ENCODE data around the gene ATP9A. TPM values are rescaled to one million over a fixed set of nuclear protein-coding genes. Genes with fewer than 3 reads are reported as not detected.

ATP9A gene
- total RNA-seq, 1 donor from 2014 or later, result 35.8 TPM

DNA sequence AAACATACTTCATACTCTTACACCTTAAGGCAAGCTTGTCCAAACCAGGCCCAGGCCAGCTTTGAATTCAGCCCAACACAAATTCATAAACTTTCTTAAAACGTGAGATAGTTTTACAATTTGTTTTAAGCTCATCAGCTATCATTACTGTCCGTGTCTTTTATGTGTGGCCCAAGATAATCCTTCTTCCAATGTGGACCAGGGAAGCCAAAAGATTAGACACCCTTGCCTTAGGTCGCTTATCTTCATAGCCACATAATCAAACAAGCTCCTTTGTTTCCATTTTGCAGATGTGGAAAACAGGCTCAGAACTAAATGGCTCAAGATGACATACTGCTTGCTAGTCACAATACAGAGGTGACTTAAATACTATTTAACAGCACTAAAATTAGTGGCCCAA is 28.1 kb upstream of the ATP9A start:
- Histone ChIP-seq H3K27me3 (peaks cover 8% of the 10 kb centered on the region), H3K4me1 (peaks cover 16% of the 10 kb centered on the region), H3K27ac (no peak overlapping the region), H3K36me3 (no peaks in the 10 kb centered on the region), H3K9me3 (no peaks in the 10 kb centered on the region), H3K4me3 (no peak overlapping the region)
- intact Hi-C loops (cut with DNase I), result no loop called here
- DNase-seq (ENCODE audit: extremely low spot score in 2 of 2), result no peak
- TF ChIP-seq POLR2A (IDR thresholded peaks at IDR 0.05) (no peak), POLR2AphosphoS5 (IDR thresholded peaks at IDR 0.05; ENCODE audit: insufficient read depth in 1 of 2, low read depth in 1 of 2) (no peak)
- TF ChIP-seq, protein P1, sequence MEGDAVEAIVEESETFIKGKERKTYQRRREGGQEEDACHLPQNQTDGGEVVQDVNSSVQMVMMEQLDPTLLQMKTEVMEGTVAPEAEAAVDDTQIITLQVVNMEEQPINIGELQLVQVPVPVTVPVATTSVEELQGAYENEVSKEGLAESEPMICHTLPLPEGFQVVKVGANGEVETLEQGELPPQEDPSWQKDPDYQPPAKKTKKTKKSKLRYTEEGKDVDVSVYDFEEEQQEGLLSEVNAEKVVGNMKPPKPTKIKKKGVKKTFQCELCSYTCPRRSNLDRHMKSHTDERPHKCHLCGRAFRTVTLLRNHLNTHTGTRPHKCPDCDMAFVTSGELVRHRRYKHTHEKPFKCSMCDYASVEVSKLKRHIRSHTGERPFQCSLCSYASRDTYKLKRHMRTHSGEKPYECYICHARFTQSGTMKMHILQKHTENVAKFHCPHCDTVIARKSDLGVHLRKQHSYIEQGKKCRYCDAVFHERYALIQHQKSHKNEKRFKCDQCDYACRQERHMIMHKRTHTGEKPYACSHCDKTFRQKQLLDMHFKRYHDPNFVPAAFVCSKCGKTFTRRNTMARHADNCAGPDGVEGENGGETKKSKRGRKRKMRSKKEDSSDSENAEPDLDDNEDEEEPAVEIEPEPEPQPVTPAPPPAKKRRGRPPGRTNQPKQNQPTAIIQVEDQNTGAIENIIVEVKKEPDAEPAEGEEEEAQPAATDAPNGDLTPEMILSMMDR (IDR thresholded peaks at IDR 0.05), result no peak

DNA sequence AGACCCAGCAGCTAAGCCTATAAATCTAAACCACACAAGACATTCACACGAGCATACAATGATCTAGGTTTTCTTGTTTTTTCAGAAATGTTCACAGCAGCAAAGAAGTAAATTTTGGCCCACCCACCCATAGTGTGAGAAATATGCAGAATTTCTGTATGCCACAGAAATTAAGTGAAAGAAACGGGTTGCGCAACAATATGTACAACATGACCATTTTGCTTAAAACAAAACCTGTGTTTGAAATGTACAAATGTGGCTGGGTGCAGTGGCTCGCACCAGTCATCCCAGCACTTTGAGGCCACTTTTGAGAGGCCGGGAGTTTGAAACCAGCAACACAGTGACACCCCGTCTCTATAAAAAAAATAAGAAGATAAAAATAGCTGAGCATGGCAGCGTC is 24.8 kb upstream of the ATP9A start:
- TF ChIP-seq, protein P1 (IDR thresholded peaks at IDR 0.05), result no peak
- TF ChIP-seq POLR2AphosphoS5 (IDR thresholded peaks at IDR 0.05; ENCODE audit: insufficient read depth in 1 of 2, low read depth in 1 of 2) (no peak), POLR2A (IDR thresholded peaks at IDR 0.05) (no peak)
- no peak for DNase-seq (ENCODE audit: extremely low spot score in 2 of 2)
- H3K4me3 ChIP-seq, result no peak overlapping the region
- H3K9me3 ChIP-seq, result no peaks in the 10 kb centered on the region
- no peaks in the 10 kb centered on the region for H3K36me3 ChIP-seq
- no peaks in the 10 kb centered on the region for H3K4me1 ChIP-seq
- no peak overlapping the region for H3K27ac ChIP-seq
- H3K27me3 ChIP-seq, result no peaks in the 10 kb centered on the region
- intact Hi-C loops (cut with DNase I), result no loop called here

DNA sequence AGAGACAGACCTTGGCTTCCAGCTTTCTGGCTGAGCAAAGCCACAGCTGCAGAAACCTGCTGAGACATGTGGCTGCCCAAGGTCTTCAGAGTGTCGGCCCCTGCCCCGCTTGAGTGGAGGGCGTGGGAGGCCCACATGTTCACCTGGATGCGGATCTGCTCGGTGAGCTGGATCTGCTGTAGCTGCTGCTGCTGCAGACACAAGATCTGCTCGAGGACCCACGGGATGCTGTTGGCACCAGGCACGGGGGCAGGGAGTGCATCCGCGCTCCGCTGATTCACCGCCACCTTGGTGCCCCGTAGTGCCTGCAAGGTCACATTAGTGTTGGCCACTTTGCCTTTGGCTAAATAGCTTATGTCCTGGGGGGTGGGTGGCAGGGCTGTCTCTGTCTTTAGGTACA is 23.4 kb upstream of the ATP9A start:
- TF ChIP-seq POLR2AphosphoS5 (IDR thresholded peaks at IDR 0.05; ENCODE audit: insufficient read depth in 1 of 2, low read depth in 1 of 2) (no peak), POLR2A (IDR thresholded peaks at IDR 0.05) (no peak)
- TF ChIP-seq, protein P1 (IDR thresholded peaks at IDR 0.05), result no peak
- no peaks in the 10 kb centered on the region for H3K27me3 ChIP-seq
- no peaks in the 10 kb centered on the region for H3K9me3 ChIP-seq
- no peaks in the 10 kb centered on the region for H3K4me1 ChIP-seq
- no peaks in the 10 kb centered on the region for H3K36me3 ChIP-seq
- H3K4me3 ChIP-seq, result no peak overlapping the region
- no peak overlapping the region for H3K27ac ChIP-seq
- intact Hi-C loops (cut with DNase I), result no loop called here
- no peak for DNase-seq (ENCODE audit: extremely low spot score in 2 of 2)

DNA sequence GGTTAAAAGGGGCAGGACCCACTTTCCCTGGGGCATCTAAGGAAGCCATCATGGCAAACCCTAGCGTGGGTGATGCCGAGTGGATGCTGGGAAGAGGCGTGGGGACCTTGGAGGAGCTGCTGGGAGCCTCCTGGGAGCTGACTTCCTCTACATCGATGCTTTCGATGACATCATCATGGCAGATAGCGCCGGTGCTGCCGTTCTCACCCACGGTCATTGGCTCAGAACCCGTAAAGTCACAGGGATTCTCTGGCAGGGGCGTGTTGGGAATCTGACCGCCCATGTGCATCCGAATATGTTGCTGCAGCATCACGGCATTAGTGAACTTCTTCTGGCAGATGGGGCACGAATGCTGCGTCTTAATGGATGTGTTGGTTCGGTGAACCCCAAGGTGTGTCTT is 22.1 kb upstream of the ATP9A start:
- no peaks in the 10 kb centered on the region for H3K4me1 ChIP-seq
- TF ChIP-seq POLR2AphosphoS5 (IDR thresholded peaks at IDR 0.05; ENCODE audit: insufficient read depth in 1 of 2, low read depth in 1 of 2), result no peak
- TF ChIP-seq, protein P1 (IDR thresholded peaks at IDR 0.05), result no peak
- TF ChIP-seq POLR2A (IDR thresholded peaks at IDR 0.05), result no peak

DNA sequence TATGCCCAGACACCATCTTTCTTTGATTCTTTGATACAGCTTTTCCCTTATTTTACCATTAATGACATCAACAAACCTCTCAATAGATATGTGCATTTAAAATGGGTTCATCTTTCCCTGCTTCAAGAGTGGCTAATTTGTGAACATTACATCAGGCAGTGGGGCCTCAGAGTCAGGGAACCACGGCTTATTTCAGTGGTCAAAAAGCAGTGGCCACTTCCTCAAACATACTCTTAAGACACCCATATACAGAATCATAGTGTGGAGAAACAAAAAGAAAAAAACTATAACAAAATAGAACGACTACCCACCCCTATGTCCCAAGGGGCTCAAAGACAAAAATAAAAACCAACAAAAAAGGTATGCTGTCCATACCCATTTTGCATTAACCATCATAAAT is 21.2 kb upstream of the ATP9A start:
- no peak for DNase-seq (ENCODE audit: extremely low spot score in 2 of 2)
- no peaks in the 10 kb centered on the region for H3K27me3 ChIP-seq
- no peak overlapping the region for H3K27ac ChIP-seq
- no peaks in the 10 kb centered on the region for H3K4me1 ChIP-seq
- intact Hi-C loops (cut with DNase I), result no loop called here
- TF ChIP-seq POLR2AphosphoS5 (IDR thresholded peaks at IDR 0.05; ENCODE audit: insufficient read depth in 1 of 2, low read depth in 1 of 2) (no peak), POLR2A (IDR thresholded peaks at IDR 0.05) (no peak)
- TF ChIP-seq, protein P1 (IDR thresholded peaks at IDR 0.05), result no peak
- no peaks in the 10 kb centered on the region for H3K36me3 ChIP-seq
- no peak overlapping the region for H3K4me3 ChIP-seq
- no peaks in the 10 kb centered on the region for H3K9me3 ChIP-seq

More for the DNA sequence above, 22.1 kb upstream of the ATP9A start:
- no peaks in the 10 kb centered on the region for H3K9me3 ChIP-seq
- H3K27me3 ChIP-seq, result no peaks in the 10 kb centered on the region
- no peak overlapping the region for H3K27ac ChIP-seq
- no peak overlapping the region for H3K4me3 ChIP-seq
- no peak for DNase-seq (ENCODE audit: extremely low spot score in 2 of 2)
- no peaks in the 10 kb centered on the region for H3K36me3 ChIP-seq
- intact Hi-C loops (cut with DNase I), result no loop called here
